Hepatocyte (in vitro differentiated cells): Measurements from ENCODE around the gene LCN9.

Source experiments
- EZH2 ChIP-seq: fragments of 200-600 bp; sonication (generic); IDR thresholded peaks from 2 replicates; pipeline ENCODE4 v1.6.1; 2016; ENCODE audit warnings: antibody characterized with exemption, mild to moderate bottlenecking, borderline replicate concordance
- EZH2phosphoT487 ChIP-seq: fragments of 200-600 bp; sonication (generic); IDR thresholded peaks from one replicate; pipeline ENCODE4 v1.6.1; 2018; ENCODE audit warnings: antibody characterized with exemption, mild to moderate bottlenecking, low read depth, moderate library complexity; ENCODE audit not compliant: unreplicated experiment, severe bottlenecking
- TF ChIP-seq, protein P1 (sequence below): fragments of 200-600 bp; sonication (generic); IDR thresholded peaks from 2 replicates; pipeline ENCODE4 v1.5.1; 2016; ENCODE audit warnings: antibody characterized with exemption, mild to moderate bottlenecking; ENCODE audit not compliant: poor library complexity

DNA sequence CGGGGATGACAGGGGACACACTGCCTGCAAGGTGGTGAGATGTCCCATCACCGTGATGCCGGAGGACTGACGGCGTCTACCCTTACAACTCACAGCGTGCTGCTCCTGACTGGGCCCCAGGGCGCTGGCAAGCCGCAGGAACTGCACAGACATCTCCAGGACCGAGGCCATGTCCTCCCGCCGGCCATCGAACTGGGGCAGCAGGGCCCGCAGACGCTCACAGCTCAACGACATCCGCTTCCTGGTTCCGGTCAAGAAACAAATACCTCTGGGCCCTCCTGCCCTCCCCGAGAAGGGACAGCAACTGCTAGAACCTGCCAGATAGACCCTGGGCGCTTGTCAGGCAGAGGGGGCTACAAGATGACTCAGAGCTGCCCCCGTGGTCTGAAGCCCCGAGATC is 35.1 kb downstream of the LCN9 start:
- TF ChIP-seq, protein P1, sequence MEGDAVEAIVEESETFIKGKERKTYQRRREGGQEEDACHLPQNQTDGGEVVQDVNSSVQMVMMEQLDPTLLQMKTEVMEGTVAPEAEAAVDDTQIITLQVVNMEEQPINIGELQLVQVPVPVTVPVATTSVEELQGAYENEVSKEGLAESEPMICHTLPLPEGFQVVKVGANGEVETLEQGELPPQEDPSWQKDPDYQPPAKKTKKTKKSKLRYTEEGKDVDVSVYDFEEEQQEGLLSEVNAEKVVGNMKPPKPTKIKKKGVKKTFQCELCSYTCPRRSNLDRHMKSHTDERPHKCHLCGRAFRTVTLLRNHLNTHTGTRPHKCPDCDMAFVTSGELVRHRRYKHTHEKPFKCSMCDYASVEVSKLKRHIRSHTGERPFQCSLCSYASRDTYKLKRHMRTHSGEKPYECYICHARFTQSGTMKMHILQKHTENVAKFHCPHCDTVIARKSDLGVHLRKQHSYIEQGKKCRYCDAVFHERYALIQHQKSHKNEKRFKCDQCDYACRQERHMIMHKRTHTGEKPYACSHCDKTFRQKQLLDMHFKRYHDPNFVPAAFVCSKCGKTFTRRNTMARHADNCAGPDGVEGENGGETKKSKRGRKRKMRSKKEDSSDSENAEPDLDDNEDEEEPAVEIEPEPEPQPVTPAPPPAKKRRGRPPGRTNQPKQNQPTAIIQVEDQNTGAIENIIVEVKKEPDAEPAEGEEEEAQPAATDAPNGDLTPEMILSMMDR = no peak
- TF ChIP-seq EZH2phosphoT487 (no peak), EZH2 (no peak)
